Measurements from ENCODE around the gene FAM81A.
A peak's percentile ranks its signal among the peaks of the same experiment; 100 is the strongest.
"Not testable (repeated sequence)": the region's sequence is repeated elsewhere in the genome, so short reads cannot be mapped to it uniquely, and the experiment has no call there.

FAM81A gene

DNA sequence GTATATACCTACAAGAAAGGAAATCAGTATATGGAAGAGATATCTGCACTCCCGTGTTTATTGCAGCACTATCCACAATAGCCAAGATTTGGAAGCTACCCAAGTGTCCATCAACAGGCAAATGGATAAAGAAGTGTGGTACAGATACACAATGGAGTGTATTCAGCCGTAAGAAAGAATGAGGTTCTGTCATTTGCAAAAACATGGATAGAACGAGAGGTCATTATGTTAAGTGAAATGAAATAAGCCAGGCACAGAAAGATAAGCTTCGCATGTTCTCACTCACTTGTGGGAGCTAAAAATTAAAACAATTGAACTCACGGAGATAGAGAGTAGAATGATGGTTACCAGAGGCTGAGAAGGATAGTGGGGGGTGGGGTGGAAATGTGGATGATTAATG, 53.1 kb downstream of the FAM81A start:
- no peak for DNase-seq

- DNase-seq = peak; percentile 70
Observed at GRCh38 chr15:59492389-59493377, 54.7 kb downstream of the FAM81A start.

DNA sequence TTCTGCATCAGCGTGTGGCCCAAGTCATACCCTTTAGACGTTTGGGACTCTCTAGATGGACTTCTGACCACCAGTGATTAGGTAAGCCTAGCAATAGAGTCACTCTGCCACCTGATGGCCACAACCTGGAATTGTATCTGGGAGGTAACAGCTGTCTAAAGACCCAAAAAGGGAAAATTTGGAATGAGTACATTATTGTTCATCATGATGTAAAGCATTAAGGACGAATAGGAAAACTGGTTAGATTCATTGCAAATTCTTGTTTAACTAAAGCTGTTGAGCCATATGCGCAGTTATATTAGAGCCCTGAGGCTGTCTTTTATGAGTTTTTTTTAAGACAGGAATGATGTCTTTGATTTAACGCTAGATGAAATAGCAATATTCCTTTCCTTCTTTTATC, 63.6 kb downstream of the FAM81A start:
- DNase-seq = peak; percentile 46

DNA sequence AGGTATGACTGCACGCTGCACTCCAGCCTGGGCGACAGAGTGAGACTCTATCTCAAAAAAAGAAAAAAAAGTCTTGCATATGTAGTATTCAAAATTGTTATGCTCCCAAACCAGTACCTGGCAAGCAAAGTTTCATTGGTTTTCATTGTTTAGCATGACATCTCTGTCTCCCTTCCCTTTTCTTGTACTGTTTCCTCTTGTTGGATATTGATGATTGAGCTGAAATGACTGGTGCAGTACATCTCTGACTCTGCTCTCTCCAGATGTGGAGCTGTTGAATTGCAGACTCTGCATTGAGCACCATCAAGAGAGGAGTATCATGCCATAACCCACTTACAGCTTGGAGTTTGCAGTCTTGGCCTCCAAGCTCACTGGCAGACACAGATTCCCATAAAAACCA, 77.2 kb downstream of the FAM81A start:
- no peak for DNase-seq

DNA sequence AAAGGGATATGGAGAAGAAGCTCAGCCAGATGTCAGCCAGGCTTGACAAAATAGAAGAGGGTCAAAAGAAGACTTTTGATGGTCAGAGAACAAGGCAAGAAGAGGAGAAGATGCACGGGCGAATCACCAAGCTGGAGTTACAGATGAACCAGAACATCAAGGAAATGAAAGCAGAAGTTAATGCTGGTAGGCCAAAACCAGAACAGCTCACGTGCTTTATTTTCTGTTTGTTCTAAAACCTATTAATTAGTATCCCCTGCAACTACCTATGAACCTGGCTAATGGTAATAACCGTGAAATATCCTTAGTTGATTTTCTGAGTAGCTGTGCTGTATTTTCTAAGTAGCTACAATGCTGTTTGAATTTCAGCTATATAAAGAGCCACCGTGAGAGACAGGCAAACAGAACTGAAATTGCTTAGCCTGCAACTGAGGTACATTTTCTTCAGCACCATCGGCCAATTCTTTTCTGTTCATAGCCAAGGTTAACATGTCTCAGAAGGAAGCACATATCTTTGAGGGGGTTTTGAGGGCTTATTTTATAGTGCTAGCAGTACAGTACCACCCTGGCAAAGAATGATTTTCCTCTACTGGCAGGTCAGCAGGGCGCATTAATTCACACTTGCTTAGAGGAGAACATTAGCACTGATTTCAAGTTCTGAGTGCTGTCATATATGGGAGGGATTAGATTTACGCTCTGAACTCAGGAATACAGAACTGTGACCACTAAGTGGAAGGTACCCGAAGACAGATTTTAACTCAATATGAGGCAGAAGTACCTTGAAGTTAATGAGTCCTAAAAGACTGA, 78.9 kb downstream of the FAM81A start:
- no peak for DNase-seq

DNA sequence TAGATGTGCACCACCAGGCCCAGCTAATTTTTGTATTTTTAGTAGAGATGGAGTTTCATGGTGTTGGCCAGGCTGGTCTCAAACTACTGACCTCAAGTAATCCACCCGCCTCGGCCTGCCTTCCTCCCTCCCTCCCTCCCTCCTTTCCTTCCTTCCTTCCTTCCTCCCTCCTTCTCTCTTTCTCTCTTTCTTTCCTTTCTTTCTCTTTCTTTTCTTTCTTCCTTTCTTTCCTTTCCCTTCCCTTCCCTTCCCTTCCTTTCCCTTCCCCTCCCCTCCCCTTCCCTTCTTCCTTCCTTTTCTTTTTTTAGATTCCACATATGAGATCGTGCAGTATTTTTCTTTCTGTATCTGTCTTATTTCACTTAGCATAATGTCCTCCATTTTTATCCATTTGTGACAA, 81.3 kb downstream of the FAM81A start:
- DNase-seq = no peak

GRCh38 chr15:59521443-59521842, 83.5 kb downstream of the FAM81A start:
- no peak for DNase-seq

DNA sequence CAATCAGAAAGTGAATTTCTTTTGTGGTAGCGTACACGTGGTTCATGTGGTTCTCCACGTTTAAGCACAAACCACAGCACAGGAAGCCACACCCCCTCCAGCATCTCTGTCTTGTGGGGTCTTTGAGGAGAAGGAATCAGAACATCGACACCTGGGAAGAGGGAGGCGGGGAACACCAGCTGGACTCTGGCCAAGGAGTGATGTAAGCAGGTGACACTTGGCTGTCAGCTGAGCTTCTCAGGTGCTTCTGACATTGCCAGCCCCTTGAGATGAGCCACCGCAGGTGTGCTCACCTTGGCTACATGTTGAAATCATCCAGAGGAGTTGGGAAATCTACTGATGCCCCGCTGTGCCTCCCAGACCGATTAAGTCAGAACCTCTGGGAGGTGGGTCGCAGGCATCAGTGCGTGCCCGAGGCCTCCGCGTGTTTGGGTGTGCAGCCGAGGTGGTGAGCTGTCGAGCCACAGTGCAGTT, 85.0 kb downstream of the FAM81A start:
- no peak for DNase-seq

- DNase-seq = no peak
Observed at GRCh38 chr15:59523702-59524101, 85.7 kb downstream of the FAM81A start.

- no peak for DNase-seq
Observed at GRCh38 chr15:59524331-59524731, 86.3 kb downstream of the FAM81A start.

- not testable (repeated sequence) for DNase-seq
Observed at GRCh38 chr15:59526466-59526865, 88.5 kb downstream of the FAM81A start.

DNA sequence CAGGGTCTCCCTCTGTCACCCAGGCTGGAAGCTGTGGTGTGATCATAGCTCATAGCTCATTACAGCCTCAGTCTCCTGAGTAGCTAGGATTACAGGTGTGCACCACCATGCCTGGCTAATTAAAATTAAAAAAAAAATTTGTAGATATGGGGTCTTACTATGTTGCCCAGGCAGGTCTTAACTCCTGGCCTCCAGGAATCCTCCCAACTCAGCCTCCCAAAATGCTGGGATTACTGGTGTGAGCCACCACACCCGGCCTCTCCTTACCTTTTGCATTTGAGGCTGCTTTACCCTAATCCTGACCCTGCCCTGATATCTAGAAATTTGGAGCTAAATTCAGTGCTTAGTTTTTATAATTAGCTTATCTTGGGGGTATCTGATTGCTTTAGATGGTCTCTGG, 90.4 kb downstream of the FAM81A start:
- no peak for DNase-seq

DNA sequence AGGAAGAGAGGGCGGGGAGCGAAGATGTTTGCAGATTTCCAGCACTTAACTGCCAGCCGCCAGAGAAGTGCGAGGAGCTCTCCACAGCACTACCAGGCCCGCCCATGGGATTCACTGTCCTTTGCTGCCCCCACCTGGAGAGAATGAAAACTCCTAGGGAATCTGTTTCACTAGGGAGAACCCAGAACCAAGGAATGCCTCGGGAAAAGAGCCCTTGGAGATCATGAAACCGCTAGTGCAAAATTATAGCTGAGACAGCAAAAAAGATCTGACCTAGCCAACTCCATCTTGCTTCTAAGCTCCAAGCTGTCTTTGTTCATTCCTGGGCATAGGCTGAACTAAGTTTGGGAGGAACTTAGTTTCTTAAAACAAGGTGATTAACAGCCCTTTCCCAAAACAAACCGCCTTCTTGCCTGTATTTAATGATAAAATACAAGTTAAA, 91.0 kb downstream of the FAM81A start:
- DNase-seq = peak; percentile 71

DNA sequence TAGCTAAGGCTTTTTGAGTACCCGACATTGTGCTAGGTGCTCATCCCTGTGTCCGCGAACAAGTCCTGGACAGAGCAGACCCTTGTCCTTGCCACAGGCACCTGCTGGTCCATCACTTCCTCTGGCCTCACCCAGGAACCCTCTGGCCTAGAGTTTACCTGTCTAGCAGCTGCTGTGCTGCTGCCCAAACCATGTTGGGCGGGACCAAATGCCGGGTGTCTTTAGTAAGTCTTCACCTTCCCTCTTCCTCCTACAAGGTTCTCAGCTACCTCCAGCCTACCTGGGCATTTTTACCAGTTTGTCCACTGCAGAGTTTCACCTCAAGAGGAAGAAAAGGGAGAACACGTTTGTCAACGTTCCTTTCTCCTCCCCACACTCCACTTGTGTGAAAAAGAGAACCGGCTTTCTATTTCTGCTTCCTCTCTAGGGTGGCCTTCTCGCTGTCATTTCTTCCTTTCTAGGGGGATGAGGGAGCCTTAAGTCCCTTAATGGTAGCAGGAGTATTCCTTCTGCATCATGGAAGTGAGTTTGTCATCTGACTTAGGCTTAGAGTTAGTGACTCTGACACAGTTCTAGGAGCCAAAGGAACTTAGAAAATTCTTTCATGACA, 93.2 kb downstream of the FAM81A start:
- no peak for DNase-seq

DNA sequence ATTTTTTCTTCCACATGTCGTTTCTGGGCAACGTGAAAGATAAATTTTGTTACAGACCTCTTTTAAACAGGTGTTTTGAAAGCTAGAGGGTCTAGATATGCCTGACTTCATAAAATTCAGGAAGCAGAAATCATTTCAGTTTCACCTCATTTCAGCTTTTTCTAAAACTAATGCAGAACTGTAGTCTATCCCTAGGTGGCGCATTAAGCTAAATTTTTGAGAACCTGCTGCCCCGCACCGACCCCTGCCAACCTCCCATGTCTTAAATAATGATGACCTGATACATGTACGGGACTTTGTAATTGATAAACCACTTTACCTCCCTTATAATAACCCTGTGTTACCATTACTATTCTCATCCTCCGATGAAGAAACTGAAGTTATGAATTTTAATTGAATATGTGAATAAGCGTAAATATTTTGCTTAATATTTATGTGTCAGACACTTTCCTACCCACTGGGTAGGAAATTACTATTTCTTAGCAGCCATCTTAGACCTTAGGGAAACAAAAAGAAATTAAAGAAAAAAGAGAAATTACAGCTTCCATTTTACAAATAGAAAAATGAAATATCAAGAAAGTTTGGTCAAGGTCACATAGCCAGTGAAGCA, 94.9 kb downstream of the FAM81A start:
- DNase-seq = peak; percentile 43

GRCh38 chr15:59536553-59536952, 98.6 kb downstream of the FAM81A start:
- DNase-seq = no peak

DNA sequence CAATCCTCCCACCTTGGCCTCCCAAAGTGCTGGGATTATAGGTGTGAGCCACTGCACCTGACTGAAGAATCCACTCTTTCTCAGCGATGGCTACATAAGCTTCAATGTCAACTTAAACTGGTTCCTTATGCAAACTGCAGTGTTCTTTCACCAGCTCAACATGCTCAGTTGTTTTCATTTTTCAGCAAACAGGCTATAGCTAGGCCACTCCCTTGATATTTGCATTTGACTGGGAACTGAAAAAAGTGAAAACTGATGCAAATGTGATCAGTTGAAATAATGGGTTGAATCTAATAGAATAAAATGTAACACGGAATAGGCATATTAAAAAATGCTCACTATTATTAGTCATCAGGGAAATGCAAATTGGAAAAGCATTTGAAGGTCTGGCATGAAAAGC, 99.4 kb downstream of the FAM81A start:
- no peak for DNase-seq

- no peak for DNase-seq
Observed at GRCh38 chr15:59538494-59538893, 100.5 kb downstream of the FAM81A start.

DNA sequence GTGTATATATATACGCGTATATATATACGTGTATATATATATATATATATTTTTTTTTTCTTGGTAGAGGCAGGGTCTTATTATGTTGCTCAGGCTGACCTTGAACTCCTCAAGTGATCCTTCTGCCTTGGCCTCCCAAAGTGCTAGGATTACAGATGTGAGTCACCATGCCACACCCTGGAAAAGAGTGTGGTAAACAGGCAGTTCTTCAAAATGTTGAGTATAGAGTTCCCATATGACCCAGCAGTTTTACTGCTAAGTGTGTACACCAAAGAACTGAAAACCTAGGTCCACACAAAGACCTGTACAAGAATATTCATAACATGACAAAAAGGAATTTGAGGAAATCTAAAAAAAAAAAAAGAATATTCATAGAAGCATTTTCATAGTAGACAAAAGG, 101.8 kb downstream of the FAM81A start:
- DNase-seq = no peak

GRCh38 chr15:59540654-59541053, 102.7 kb downstream of the FAM81A start:
- DNase-seq = no peak

GRCh38 chr15:59541750-59542149, 103.8 kb downstream of the FAM81A start:
- DNase-seq = no peak

DNA sequence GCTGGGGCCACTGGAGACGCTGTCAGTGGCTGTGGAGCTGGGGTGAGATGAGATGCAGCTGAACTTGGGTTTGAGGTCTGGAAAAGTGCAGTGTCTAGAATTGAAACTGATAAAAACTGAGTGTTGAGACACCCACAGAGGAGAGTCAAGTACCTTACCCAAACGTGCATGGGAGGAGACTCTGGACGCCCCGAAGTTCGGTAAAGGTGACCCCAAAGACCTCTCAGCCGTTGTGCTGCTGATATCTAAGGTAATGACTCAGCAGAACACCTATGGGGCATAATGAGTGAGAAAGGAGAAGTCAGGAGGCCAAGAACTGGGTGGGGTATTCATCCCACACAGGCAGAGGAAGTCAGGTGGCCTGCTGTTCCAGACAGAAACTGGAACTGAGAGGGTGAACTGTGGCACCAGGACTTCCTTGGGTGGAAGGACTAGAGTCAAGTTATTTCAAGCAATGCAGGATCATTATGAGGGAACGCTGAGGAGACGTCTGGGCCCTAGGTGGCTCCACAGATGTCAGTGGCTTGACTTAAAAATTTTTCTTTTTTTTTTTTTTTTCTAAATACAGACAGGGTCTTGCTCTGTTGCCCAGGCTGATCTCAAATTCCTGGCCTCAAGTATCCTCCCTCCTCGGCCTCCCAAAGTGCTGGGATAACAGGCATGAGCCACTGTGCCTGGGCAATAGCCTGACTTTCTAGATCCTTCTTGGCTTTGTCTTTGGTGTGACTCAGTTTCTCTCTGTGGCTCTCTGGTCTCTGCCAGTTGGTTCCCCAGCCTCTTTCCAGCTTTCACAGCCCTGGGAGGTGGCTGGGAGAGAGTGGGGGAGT, 105.9 kb downstream of the FAM81A start:
- no peak for DNase-seq
